T-helper 2 cell treated with Interferon-gamma antibody and Interleukin-4, amounts not matched to agents 100 ng/mL and 5 ng/mL, for 36 hours (primary cell): Measurements from ENCODE around the gene IGLON5. TPM values are rescaled to one million over a fixed set of nuclear protein-coding genes. Genes with fewer than 3 reads are reported as not detected.

Experiments used
- total RNA-seq: library from RNA; stranded (reverse); gene quantifications from 2 replicates; pipeline ENCODE4 v1.2.3, GENCODE V29; 2022

Gene IGLON5
- total RNA-seq, 1 donor from 2014 or later = not detected

Other genes starting within 250 kb of the IGLON5 start
- gene KLK13, start 246.6 kb upstream of the IGLON5 start, total RNA-seq = not detected in 2 replicates
- gene KLK14, start 228.8 kb upstream of the IGLON5 start, total RNA-seq = 0.64 and 0.80 TPM in 2 replicates
- 8.2 and 9.0 TPM in 2 replicates for gene CTU1, start 203.2 kb upstream of the IGLON5 start, total RNA-seq
- gene SIGLEC9, start 186.7 kb upstream of the IGLON5 start, total RNA-seq = 0.14 and 0.25 TPM in 2 replicates
- gene SIGLEC7, start 169.3 kb upstream of the IGLON5 start, total RNA-seq = not detected in 2 replicates
- 15.0 and 18.7 TPM in 2 replicates for gene CD33, start 86.6 kb upstream of the IGLON5 start, total RNA-seq
- not detected in 2 replicates for gene SIGLECL1, start 60.6 kb upstream of the IGLON5 start, total RNA-seq
- gene VSIG10L, start 30.5 kb downstream of the IGLON5 start, total RNA-seq = 2.0 and 2.4 TPM in 2 replicates
- 125 and 134 TPM in 2 replicates for gene ETFB, start 54.7 kb downstream of the IGLON5 start, total RNA-seq
- gene CLDND2, start 57.4 kb downstream of the IGLON5 start, total RNA-seq = 5.1 and 5.7 TPM in 2 replicates
- gene NKG7, start 61.0 kb downstream of the IGLON5 start, total RNA-seq = 135 and 136 TPM in 2 replicates
- 0.18 TPM in 1 of 2 replicates, not detected in the other for gene LIM2, start 76.3 kb downstream of the IGLON5 start, total RNA-seq
- gene C19orf84, start 78.9 kb downstream of the IGLON5 start, total RNA-seq = not detected in 2 replicates
- gene SIGLEC10, start 106.0 kb downstream of the IGLON5 start, total RNA-seq = 4.8 and 5.0 TPM in 2 replicates
- not detected in 2 replicates for gene SIGLEC8, start 146.8 kb downstream of the IGLON5 start, total RNA-seq
- gene CEACAM18, start 166.9 kb downstream of the IGLON5 start, total RNA-seq = not detected in 2 replicates
- 1.1 and 1.4 TPM in 2 replicates for gene SIGLEC12, start 190.2 kb downstream of the IGLON5 start, total RNA-seq
- 1.2 and 2.0 TPM in 2 replicates for gene SIGLEC6, start 220.0 kb downstream of the IGLON5 start, total RNA-seq